ENCODE measurements around the gene CNTNAP2.
"Not testable (repeated sequence)": the region's sequence is repeated elsewhere in the genome, so short reads cannot be mapped to it uniquely, and the experiment has no call there.

Gene CNTNAP2

GRCh38 chr7:148403466-148403993 lies 2286.9 kb downstream of the CNTNAP2 start:
- no peak for TF ChIP-seq PAX5 (IDR thresholded peaks at IDR 0.05; ENCODE audit: insufficient read depth, low read length, severe bottlenecking)
- TF ChIP-seq POU2F2 (IDR thresholded peaks at IDR 0.05; ENCODE audit: low read depth, low read length) = no peak
- no peak for TF ChIP-seq TAF1 (IDR thresholded peaks at IDR 0.05; ENCODE audit: low read depth, low read length)
- no peak for TF ChIP-seq POLR2A (IDR thresholded peaks at IDR 0.05; ENCODE audit: low read depth, low read length)
- no peak for TF ChIP-seq POLR2AphosphoS5 (IDR thresholded peaks at IDR 0.05; ENCODE audit: low read depth, low read length)
- TF ChIP-seq SPI1 (IDR thresholded peaks at IDR 0.05; ENCODE audit: low read depth, low read length) = no peak
- FAIRE-seq = no peak
- no peak for DNase-seq (ENCODE audit: insufficient read length, low spot score)

GRCh38 chr7:148408307-148408706 lies 2291.7 kb downstream of the CNTNAP2 start:
- DNase-seq (ENCODE audit: insufficient read length, low spot score) (no peak), FAIRE-seq (no peak)
- no peak for TF ChIP-seq POLR2AphosphoS5 (IDR thresholded peaks at IDR 0.05; ENCODE audit: low read depth, low read length)
- no peak for TF ChIP-seq POLR2A (IDR thresholded peaks at IDR 0.05; ENCODE audit: low read depth, low read length)
- no peak for TF ChIP-seq TAF1 (IDR thresholded peaks at IDR 0.05; ENCODE audit: low read depth, low read length)
- no peak for TF ChIP-seq PAX5 (IDR thresholded peaks at IDR 0.05; ENCODE audit: insufficient read depth, low read length, severe bottlenecking)
- TF ChIP-seq POU2F2 (IDR thresholded peaks at IDR 0.05; ENCODE audit: low read depth, low read length) = no peak
- no peak for TF ChIP-seq SPI1 (IDR thresholded peaks at IDR 0.05; ENCODE audit: low read depth, low read length)

GRCh38 chr7:148410905-148411304 lies 2294.3 kb downstream of the CNTNAP2 start:
- TF ChIP-seq TAF1 (IDR thresholded peaks at IDR 0.05; ENCODE audit: low read depth, low read length) (no peak), SPI1 (IDR thresholded peaks at IDR 0.05; ENCODE audit: low read depth, low read length) (no peak), POLR2AphosphoS5 (IDR thresholded peaks at IDR 0.05; ENCODE audit: low read depth, low read length) (no peak)
- FAIRE-seq (no peak), DNase-seq (ENCODE audit: insufficient read length, low spot score) (no peak)

- DNase-seq (ENCODE audit: insufficient read length, low spot score) = no peak
- TF ChIP-seq POU2F2 (IDR thresholded peaks at IDR 0.05; ENCODE audit: low read depth, low read length) = no peak
- TF ChIP-seq POLR2AphosphoS5 (IDR thresholded peaks at IDR 0.05; ENCODE audit: low read depth, low read length) = no peak
- no peak for FAIRE-seq
Measured at GRCh38 chr7:148412691-148413090, 2296.1 kb downstream of the CNTNAP2 start.

GRCh38 chr7:148419856-148420832 lies 2303.5 kb downstream of the CNTNAP2 start:
- DNase-seq (ENCODE audit: insufficient read length, low spot score) = no peak
- FAIRE-seq = no peak
- TF ChIP-seq POLR2AphosphoS5 (IDR thresholded peaks at IDR 0.05; ENCODE audit: low read depth, low read length) (no peak), PAX5 (IDR thresholded peaks at IDR 0.05; ENCODE audit: insufficient read depth, low read length, severe bottlenecking) (no peak), SPI1 (IDR thresholded peaks at IDR 0.05; ENCODE audit: low read depth, low read length) (no peak), POU2F2 (IDR thresholded peaks at IDR 0.05; ENCODE audit: low read depth, low read length) (no peak), POLR2A (IDR thresholded peaks at IDR 0.05; ENCODE audit: low read depth, low read length) (no peak), TAF1 (IDR thresholded peaks at IDR 0.05; ENCODE audit: low read depth, low read length) (no peak)

- no peak for FAIRE-seq
- DNase-seq (ENCODE audit: insufficient read length, low spot score) = no peak
- no peak for TF ChIP-seq POU2F2 (IDR thresholded peaks at IDR 0.05; ENCODE audit: low read depth, low read length)
- no peak for TF ChIP-seq POLR2AphosphoS5 (IDR thresholded peaks at IDR 0.05; ENCODE audit: low read depth, low read length)
- TF ChIP-seq PAX5 (IDR thresholded peaks at IDR 0.05; ENCODE audit: insufficient read depth, low read length, severe bottlenecking) = no peak
- no peak for TF ChIP-seq TAF1 (IDR thresholded peaks at IDR 0.05; ENCODE audit: low read depth, low read length)
- TF ChIP-seq POLR2A (IDR thresholded peaks at IDR 0.05; ENCODE audit: low read depth, low read length) = no peak
- TF ChIP-seq SPI1 (IDR thresholded peaks at IDR 0.05; ENCODE audit: low read depth, low read length) = no peak
Measured at GRCh38 chr7:148422030-148422429, 2305.4 kb downstream of the CNTNAP2 start.

- DNase-seq (ENCODE audit: insufficient read length, low spot score); FAIRE-seq: not testable (repeated sequence)
Measured at GRCh38 chr7:148426393-148426792, 2309.8 kb downstream of the CNTNAP2 start.

- DNase-seq (ENCODE audit: insufficient read length, low spot score); FAIRE-seq: not testable (repeated sequence)
Measured at GRCh38 chr7:148430690-148431089, 2314.1 kb downstream of the CNTNAP2 start.

GRCh38 chr7:148433521-148434180 lies 2317.1 kb downstream of the CNTNAP2 start:
- FAIRE-seq (no peak), DNase-seq (ENCODE audit: insufficient read length, low spot score) (no peak)
- TF ChIP-seq SPI1 (IDR thresholded peaks at IDR 0.05; ENCODE audit: low read depth, low read length) (no peak), PAX5 (IDR thresholded peaks at IDR 0.05; ENCODE audit: insufficient read depth, low read length, severe bottlenecking) (no peak), POU2F2 (IDR thresholded peaks at IDR 0.05; ENCODE audit: low read depth, low read length) (no peak), POLR2A (IDR thresholded peaks at IDR 0.05; ENCODE audit: low read depth, low read length) (no peak), POLR2AphosphoS5 (IDR thresholded peaks at IDR 0.05; ENCODE audit: low read depth, low read length) (no peak), TAF1 (IDR thresholded peaks at IDR 0.05; ENCODE audit: low read depth, low read length) (no peak)

GRCh38 chr7:148434181-148434757 lies 2317.7 kb downstream of the CNTNAP2 start:
- TF ChIP-seq POLR2AphosphoS5 (IDR thresholded peaks at IDR 0.05; ENCODE audit: low read depth, low read length) (no peak), POLR2A (IDR thresholded peaks at IDR 0.05; ENCODE audit: low read depth, low read length) (no peak), POU2F2 (IDR thresholded peaks at IDR 0.05; ENCODE audit: low read depth, low read length) (no peak), SPI1 (IDR thresholded peaks at IDR 0.05; ENCODE audit: low read depth, low read length) (no peak), PAX5 (IDR thresholded peaks at IDR 0.05; ENCODE audit: insufficient read depth, low read length, severe bottlenecking) (no peak), TAF1 (IDR thresholded peaks at IDR 0.05; ENCODE audit: low read depth, low read length) (no peak)
- DNase-seq (ENCODE audit: insufficient read length, low spot score) = no peak
- FAIRE-seq = no peak
